GM12878 (cell line): ENCODE measurements around the gene METTL17. TPM values are rescaled to one million over a fixed set of nuclear protein-coding genes. Genes with fewer than 3 reads are reported as not detected.

Experiments used
- ATAC-seq: fragments of 200-7000 bp; cut with Tn5 transposase; 3 replicates; pipeline ENCODE4 v1.9.1; 2020; ENCODE audit warnings: mild to moderate bottlenecking, moderate library complexity
- BruUV-seq: library from RNA; stranded (reverse); fragments of 400-500 nt; replicated peaks from 2 replicates; lab custom pipeline; 2021; lab: Mats Ljungman, UMichigan
- CTCF ChIA-PET: fragments of 300-600 bp; sonication (Branson Sonifier 250); formaldehyde crosslinking; extraction: SDS; loops from one replicate; lab custom pipeline; 2021; ENCODE audit warnings: inconsistent platforms; lab: Yijun Ruan, JAX
- POLR2A ChIA-PET: fragments of 350-600 bp; formaldehyde crosslinking; extraction: SDS; loops from one replicate; lab custom pipeline; 2021; ENCODE audit warnings: inconsistent platforms; lab: Charles Lee
- RAD21 ChIA-PET: fragments of 300-600 bp; sonication (Branson Sonifier 250); formaldehyde crosslinking; loops from one replicate; lab custom pipeline; 2023; ENCODE audit warnings: antibody characterized with exemption; ENCODE audit not compliant: unreplicated experiment; lab: Charles Lee
- SMC1A ChIA-PET: fragments of 300-600 bp; sonication (Branson Sonifier 250); formaldehyde crosslinking; loops from one replicate; lab custom pipeline; 2023; ENCODE audit not compliant: unreplicated experiment, uncharacterized antibody; lab: Charles Lee
- DNase-seq: peaks from one replicate; pipeline ENCODE4 v3.0.0-alpha.2; 2011; ENCODE audit warnings: low read depth, low spot score
- FAIRE-seq: peaks from 3 replicates; lab custom pipeline; 2011; peaks lifted over from hg19 to GRCh38; lab: Jason Lieb, UNC
- H2AFZ ChIP-seq: 2 replicates; pipeline ENCODE4 v1.6.0; 2011; ENCODE audit warnings: low read depth, low read length, control low read depth; ENCODE audit not compliant: control insufficient read depth
- H3K27ac ChIP-seq: 2 replicates; pipeline ENCODE4 v1.5.1; 2011; ENCODE audit warnings: control low read depth; ENCODE audit not compliant: control insufficient read depth, insufficient read depth
- H3K27me3 ChIP-seq, 2 experiments: replicated peaks in 1 of 2; 2 replicates each; pipeline versions ENCODE4 v1.6.0 to v1.6.1; 2011; ENCODE audit warnings: low read length in 1 of 2; ENCODE audit not compliant: control insufficient read depth in 2 of 2, insufficient read depth in 2 of 2
- H3K36me3 ChIP-seq, 2 experiments: 2 replicates each; pipeline ENCODE4 v1.5.1; 2011; ENCODE audit warnings: low read length in 1 of 2; ENCODE audit not compliant: control insufficient read depth in 2 of 2, insufficient read depth in 2 of 2
- H3K4me1 ChIP-seq: 2 replicates; pipeline ENCODE4 v1.6.1; 2011; ENCODE audit warnings: mild to moderate bottlenecking, low read length, moderate library complexity, mixed read lengths; ENCODE audit not compliant: control insufficient read depth, insufficient read depth
- H3K4me2 ChIP-seq: 2 replicates; pipeline ENCODE4 v1.6.0; 2011; ENCODE audit warnings: control low read depth; ENCODE audit not compliant: control insufficient read depth, insufficient read depth
- H3K4me3 ChIP-seq: fragments of 200-600 bp; sonication (generic); 2 replicates; pipeline ENCODE4 v1.5.1; 2016
- H3K79me2 ChIP-seq: 2 replicates; pipeline ENCODE4 v1.6.0; 2011; ENCODE audit warnings: low read length; ENCODE audit not compliant: control insufficient read depth, insufficient read depth
- H3K9ac ChIP-seq: 2 replicates; pipeline ENCODE4 v1.8.0; 2011; ENCODE audit warnings: low read length, control low read depth, mixed read lengths; ENCODE audit not compliant: control insufficient read depth, insufficient read depth
- H3K9me3 ChIP-seq: replicated peaks from 3 replicates; pipeline ENCODE4 v1.5.1; 2011; ENCODE audit warnings: mild to moderate bottlenecking, low read length; ENCODE audit not compliant: control insufficient read depth, insufficient read depth
- H4K20me1 ChIP-seq: 2 replicates; pipeline ENCODE4 v1.6.0; 2011; ENCODE audit not compliant: control insufficient read depth, insufficient read depth
- ATF3 ChIP-seq: IDR thresholded peaks from 2 replicates; pipeline ENCODE4 v1.6.1; 2011; ENCODE audit warnings: low read depth, mild to moderate bottlenecking, low read length, moderate library complexity, borderline replicate concordance; ENCODE audit errors: extremely low read depth
- CBX3 ChIP-seq: fragments of 200-600 bp; sonication (generic); IDR thresholded peaks from 2 replicates; pipeline ENCODE4 v1.6.1; 2016; ENCODE audit warnings: low read depth, borderline replicate concordance
- CHD1 ChIP-seq: IDR thresholded peaks from 2 replicates; pipeline ENCODE4 v1.6.1; 2012; ENCODE audit warnings: low read depth, low read length, improper control_type of control experiment
- STAT3 ChIP-seq: IDR thresholded peaks from 2 replicates; pipeline ENCODE4 v1.6.1; 2011; ENCODE audit warnings: low read depth, low read length, improper control_type of control experiment
- SUZ12 ChIP-seq: fragments of 200-600 bp; sonication (generic); IDR thresholded peaks from one replicate; pipeline ENCODE4 v1.6.1; 2018; ENCODE audit warnings: antibody characterized with exemption, mild to moderate bottlenecking; ENCODE audit not compliant: unreplicated experiment
- ZBTB33 ChIP-seq: fragments of 450-650 bp; IDR thresholded peaks from 2 replicates; pipeline ENCODE4 v1.6.1; 2017; ENCODE audit warnings: mild to moderate bottlenecking
- ZNF217 ChIP-seq: fragments of 450-650 bp; IDR thresholded peaks from 2 replicates; pipeline ENCODE4 v1.6.1; 2017; ENCODE audit warnings: antibody characterized with exemption, mild to moderate bottlenecking
- WGBS: methylation state at CpG from one replicate; pipeline ENCODE4 v1.1.6; 2016; ENCODE audit warnings: low lambda C conversion rate; ENCODE audit not compliant: insufficient replicate concordance, insufficient coverage; ENCODE audit errors: missing lambda C conversion rate; 5-methylcytosine and 5-hydroxymethylcytosine counted together
- in situ Hi-C: fragments of 300-500 bp; cut with MboI; formaldehyde crosslinking; loops from 9 replicates; pipeline ENCODE4 v1.14.3; 2018; ENCODE audit warnings: mixed read lengths
- intact Hi-C: fragments of 100-400 bp; cut with micrococcal nuclease; formaldehyde crosslinking; loops from one replicate; pipeline ENCODE4 v1.14.2; 2022; ENCODE audit not compliant: unreplicated experiment
- polyA plus RNA-seq, 11 experiments: library from polyadenylated mRNA; depleted of rRNA in 4 of 11; unstranded in 6 of 11; stranded (reverse) in 5 of 11; fragments of >200 nt; fragmentation: Nextera tagmentation in 4 of 11; fragmentation: Illumina TruSeq in 1 of 11; extraction: Ambion mirVana in 4 of 11; extraction: Trizol in 1 of 11; gene quantifications; 1 replicate in 1 of 11; 2 replicates in 10 of 11; pipeline versions ENCODE4 v1.2.1 to v1.2.3, GENCODE V29; 2011 to 2016; ENCODE audit warnings: inconsistent platforms in 2 of 11, missing spikeins in 2 of 11, low read depth in 1 of 11
- total RNA-seq, 4 experiments: library from RNA; depleted of rRNA in 3 of 4; stranded (reverse); fragments of >200 nt in 3 of 4; fragmentation: Illumina TruSeq in 1 of 4; extraction: Trizol in 1 of 4; gene quantifications; 2 replicates each; pipeline versions ENCODE4 v1.2.1 to v1.2.3, GENCODE V29; 2013 to 2021

METTL17 gene
- total and polyA plus RNA-seq, 10 of the 15 experiments (the other 5 are each of a cell fraction or from before 2014, with no cell fraction given) = 70.4 to 130 (median 97.5) TPM

- DNase-seq (no peak), FAIRE-seq (no peak), ATAC-seq (no peak)
- Histone ChIP-seq H3K4me1 (no peaks in the 10 kb centered on the region), H3K4me3 (no peak overlapping the region), H3K27ac (no peak overlapping the region), H3K27me3 (peaks cover 0 to 5% of the 10 kb centered on the region in 2 experiments; a peak in 2 of 4 replicates), H3K36me3 (no peaks in the 10 kb centered on the region), H3K4me2 (no peak overlapping the region), H3K79me2 (no peaks in the 10 kb centered on the region), H4K20me1 (no peaks in the 10 kb centered on the region), H3K9ac (no peak overlapping the region), H2AFZ (no peak overlapping the region), H3K9me3 (no peaks in the 10 kb centered on the region)
- whole genome bisulfite sequencing = 10% methylated on average over 9 of the region's 9 CpGs
- ChIA-PET POLR2A (interaction anchor here (0.6 to 2.2 kb wide), 2 partner anchors 57 to 78 kb away, joined by 7 to 9 read pairs; no protein-coding TSS in a partner anchor), SMC1A (interaction anchor here (1.3 to 5.6 kb wide), 5 partner anchors 23 to 88 kb away, joined by 3 to 99 read pairs (median 17); partner anchors contain the start of gene TMEM253), CTCF (interaction anchor here (1.1 to 10.7 kb wide), 7 partner anchors 12 to 94 kb away, joined by 4 to 253 read pairs (median 62); partner anchors contain the start of genes RNASE7 and TMEM253), RAD21 (interaction anchor here (2.6 to 3.5 kb wide), 2 partner anchors 50 to 76 kb away, joined by 26 to 36 read pairs; no protein-coding TSS in a partner anchor)
- in situ Hi-C loops (loop anchor here (5.0 kb wide), 1 partner anchor 86 kb away; the partner anchor contains the start of gene TMEM253), intact Hi-C loops (no loop called here)
- TF ChIP-seq ZBTB33 (no peak), SUZ12 (no peak), CHD1 (no peak), ATF3 (no peak), ZNF217 (no peak), STAT3 (no peak), CBX3 (no peak)
- no TSS peak for BruUV-seq
These were observed 26.8 kb downstream of the METTL17 start for GRCh38 chr14:21016413-21017190.
